H1 (cell line): Measurements from ENCODE around the gene MYPN. TPM values are rescaled to one million over a fixed set of nuclear protein-coding genes. Genes with fewer than 3 reads are reported as not detected.

Experiments
- CTCF ChIA-PET: fragments of 300-600 bp; sonication (Branson Sonifier 250); formaldehyde crosslinking; loops from one replicate; lab custom pipeline; 2021; ENCODE audit not compliant: partially characterized antibody; lab: Charles Lee
- POLR2A ChIA-PET: fragments of 300-600 bp; sonication (Branson Sonifier 250); formaldehyde crosslinking; loops from one replicate; lab custom pipeline; 2021; ENCODE audit warnings: inconsistent platforms; ENCODE audit not compliant: partially characterized antibody; lab: Charles Lee
- DNase-seq, 2 experiments: peaks; one replicate each; pipeline versions ENCODE4 v3.0.0 to v3.0.0-alpha.2; 2010 to 2022; ENCODE audit warnings: low spot score in 2 of 2, low read depth in 1 of 2, mixed read lengths in 1 of 2
- FAIRE-seq: peaks from 2 replicates; lab custom pipeline; 2011; peaks lifted over from hg19 to GRCh38; lab: Jason Lieb, UNC
- H2AFZ ChIP-seq: 2 replicates; pipeline ENCODE4 v1.8.1; 2012; ENCODE audit warnings: low read length, inconsistent platforms
- H2AK5ac ChIP-seq: 2 replicates; pipeline ENCODE4 v1.6.1; 2013; ENCODE audit warnings: low read depth, low read length
- H2BK120ac ChIP-seq: replicated peaks from 2 replicates; pipeline ENCODE3; 2013; ENCODE audit warnings: low read depth, low read length, inconsistent platforms
- H2BK12ac ChIP-seq: 2 replicates; pipeline ENCODE4 v1.6.1; 2013; ENCODE audit warnings: low read depth, low read length
- H2BK15ac ChIP-seq: 2 replicates; pipeline ENCODE4 v1.6.1; 2013; ENCODE audit warnings: low read length
- H2BK20ac ChIP-seq: 2 replicates; pipeline ENCODE4 v1.6.1; 2013; ENCODE audit warnings: low read length
- H2BK5ac ChIP-seq: 2 replicates; pipeline ENCODE4 v1.6.1; 2013; ENCODE audit warnings: low read depth, low read length
- H3K14ac ChIP-seq: 2 replicates; pipeline ENCODE4 v1.6.1; 2013; ENCODE audit warnings: inconsistent platforms; ENCODE audit not compliant: insufficient read length
- H3K18ac ChIP-seq: 2 replicates; pipeline ENCODE4 v1.6.1; 2013; ENCODE audit warnings: low read length; ENCODE audit errors: extremely low read depth
- H3K23ac ChIP-seq: 2 replicates; pipeline ENCODE4 v1.6.1; 2013; ENCODE audit warnings: inconsistent platforms; ENCODE audit not compliant: insufficient read length
- H3K23me2 ChIP-seq: 2 replicates; pipeline ENCODE4 v1.6.1; 2013; ENCODE audit warnings: low read depth, low read length
- H3K27ac ChIP-seq: 2 replicates; pipeline ENCODE4 v1.6.1; 2011; ENCODE audit warnings: low read depth, low read length, inconsistent platforms
- H3K27me3 ChIP-seq, 4 experiments: replicated peaks in 1 of 4; 1 replicate in 1 of 4; 2 replicates in 3 of 4; pipeline versions ENCODE4 v1.6.1 to v1.8.1; 2011 to 2013; ENCODE audit warnings: low read length in 3 of 4, mild to moderate bottlenecking in 3 of 4, inconsistent platforms in 2 of 4, mixed read lengths in 2 of 4, moderate library complexity in 1 of 4; ENCODE audit not compliant: control insufficient read depth in 3 of 4, insufficient read depth in 3 of 4; ENCODE audit errors: extremely low read depth in 1 of 4
- H3K36me3 ChIP-seq, 4 experiments: 2 replicates each; pipeline versions ENCODE4 v1.6.1 to v1.8.1; 2011 to 2013; ENCODE audit warnings: mild to moderate bottlenecking in 4 of 4, low read length in 3 of 4, moderate library complexity in 2 of 4, control low read depth in 1 of 4, inconsistent platforms in 1 of 4; ENCODE audit not compliant: insufficient read depth in 4 of 4, control insufficient read depth in 2 of 4
- H3K4ac ChIP-seq: replicated peaks from 2 replicates; pipeline ENCODE3; 2013; ENCODE audit warnings: low read length, low read depth, mixed read lengths, inconsistent platforms; ENCODE audit not compliant: insufficient read length
- H3K4me1 ChIP-seq, 4 experiments: replicated peaks in 1 of 4; 1 replicate in 1 of 4; 2 replicates in 3 of 4; pipeline versions ENCODE4 v1.6.1 to v1.8.1; 2011 to 2013; ENCODE audit warnings: low read length in 3 of 4, inconsistent platforms in 2 of 4, mixed read lengths in 1 of 4; ENCODE audit not compliant: insufficient read depth in 4 of 4, control insufficient read depth in 3 of 4
- H3K4me2 ChIP-seq, 2 experiments: 2 replicates each; pipeline versions ENCODE4 v1.6.1 to v1.8.1; 2011 to 2013; ENCODE audit warnings: low read depth in 2 of 2, low read length in 2 of 2, control low read depth in 1 of 2, inconsistent platforms in 1 of 2, mild to moderate bottlenecking in 1 of 2; ENCODE audit not compliant: insufficient read depth in 1 of 2
- H3K4me3 ChIP-seq, 4 experiments: fragments of 200-600, 300-600 bp in 1 of 4; sonication (generic), shearing (Covaris generic), sonication (Bioruptor Twin) in 1 of 4; 2 replicates each; pipeline versions ENCODE4 v1.5.1 to v1.8.1; 2011 to 2016; ENCODE audit warnings: low read length in 4 of 4, low read depth in 3 of 4, control low read depth in 2 of 4, inconsistent platforms in 2 of 4, mild to moderate bottlenecking in 2 of 4, mixed read lengths in 1 of 4, moderate library complexity in 1 of 4; ENCODE audit not compliant: insufficient read depth in 2 of 4; ENCODE audit errors: extremely low read depth in 1 of 4
- H3K56ac ChIP-seq: replicated peaks from 2 replicates; pipeline ENCODE3; 2013; ENCODE audit warnings: low read depth, mild to moderate bottlenecking, mixed read lengths, low read length, inconsistent platforms; ENCODE audit not compliant: insufficient read length
- H3K79me1 ChIP-seq: 2 replicates; pipeline ENCODE4 v1.6.1; 2013; ENCODE audit warnings: low read depth, low read length, control low read depth
- H3K79me2 ChIP-seq, 2 experiments: 2 replicates each; pipeline versions ENCODE4 v1.6.1 to v1.8.1; 2012 to 2013; ENCODE audit warnings: low read length in 2 of 2, mild to moderate bottlenecking in 2 of 2, inconsistent platforms in 1 of 2; ENCODE audit not compliant: insufficient read depth in 2 of 2, control insufficient read depth in 1 of 2
- H3K9ac ChIP-seq, 4 experiments: replicated peaks in 1 of 4; 1 replicate in 1 of 4; 2 replicates in 3 of 4; pipeline versions ENCODE4 v1.6.1 to v1.8.1; 2011 to 2013; ENCODE audit warnings: low read depth in 3 of 4, low read length in 3 of 4, control low read depth in 2 of 4, mild to moderate bottlenecking in 2 of 4, moderate library complexity in 2 of 4, inconsistent platforms in 1 of 4; ENCODE audit errors: extremely low read depth in 1 of 4
- H3K9me3 ChIP-seq, 2 experiments: 2 replicates each; pipeline versions ENCODE4 v1.6.1 to v1.8.1; 2012 to 2013; ENCODE audit warnings: mild to moderate bottlenecking in 2 of 2, moderate library complexity in 2 of 2, control low read depth in 1 of 2, inconsistent platforms in 1 of 2, low read depth in 1 of 2, low read length in 1 of 2, mixed read lengths in 1 of 2; ENCODE audit not compliant: insufficient read depth in 2 of 2
- H4K20me1 ChIP-seq, 2 experiments: replicated peaks in 1 of 2; 2 replicates each; pipeline versions ENCODE3 to v1.8.1; 2011 to 2013; ENCODE audit warnings: inconsistent platforms in 2 of 2, low read length in 2 of 2, mild to moderate bottlenecking in 1 of 2; ENCODE audit not compliant: insufficient read depth in 2 of 2, control insufficient read depth in 1 of 2
- H4K5ac ChIP-seq: 2 replicates; pipeline ENCODE4 v1.6.1; 2013; ENCODE audit warnings: low read length, low read depth, mixed read lengths, inconsistent platforms; ENCODE audit not compliant: insufficient read length
- H4K8ac ChIP-seq: 2 replicates; pipeline ENCODE4 v1.8.0; 2013; ENCODE audit warnings: mild to moderate bottlenecking, moderate library complexity, low read length, inconsistent platforms; ENCODE audit not compliant: insufficient read depth; ENCODE audit errors: extremely low read depth
- H4K91ac ChIP-seq: replicated peaks from 2 replicates; pipeline ENCODE3; 2013; ENCODE audit warnings: low read length, mixed read lengths, inconsistent platforms; ENCODE audit not compliant: insufficient read length
- BRCA1 ChIP-seq: IDR thresholded peaks from 2 replicates; pipeline ENCODE4 v1.6.1; 2012; ENCODE audit warnings: low read depth, low read length, improper control_type of control experiment
- KDM5A ChIP-seq: fragments of 200-600 bp; IDR thresholded peaks from 2 replicates; pipeline ENCODE4 v1.7.1; 2012; ENCODE audit warnings: mild to moderate bottlenecking, low read length, inconsistent platforms, mixed read lengths
- RAD21 ChIP-seq, 2 experiments: IDR thresholded peaks in 1 of 2; conservative IDR thresholded peaks in 1 of 2; 2 replicates each; pipeline ENCODE4 v1.6.1; 2011; ENCODE audit warnings: low read depth in 2 of 2, low read length in 2 of 2, improper control_type of control experiment in 1 of 2, inconsistent platforms in 1 of 2, mild to moderate bottlenecking in 1 of 2, moderate library complexity in 1 of 2
- YY1 ChIP-seq: IDR thresholded peaks from 2 replicates; pipeline ENCODE4 v1.6.1; 2011; ENCODE audit warnings: low read depth, mild to moderate bottlenecking, low read length
- WGBS, 2 experiments: shearing (Covaris generic) in 1 of 2; methylation state at CpG; one replicate each; pipeline versions ENCODE4 v1.1.6 to v1.1.7; 2013 to 2015; ENCODE audit warnings: low lambda C conversion rate in 2 of 2, mixed read lengths in 2 of 2, inconsistent platforms in 1 of 2, low coverage in 1 of 2, missing lambda C conversion rate in 1 of 2; ENCODE audit not compliant: insufficient replicate concordance in 2 of 2, insufficient coverage in 1 of 2, insufficient read length in 1 of 2; ENCODE audit errors: extremely low coverage in 1 of 2, missing lambda C conversion rate in 1 of 2; 5-methylcytosine and 5-hydroxymethylcytosine counted together
- polyA plus RNA-seq, 7 experiments: library from polyadenylated mRNA; depleted of rRNA in 3 of 7; stranded (reverse) in 5 of 7; unstranded in 2 of 7; fragments of >200 nt in 5 of 7; fragments of 200-250 nt in 2 of 7; gene quantifications; 1 replicate in 5 of 7; 2 replicates in 1 of 7; 4 replicates in 1 of 7; pipeline versions ENCODE4 v1.2.1 to v1.2.3, GENCODE V29; 2011 to 2013; ENCODE audit warnings: missing spikeins in 2 of 7, mixed read lengths in 2 of 7
- total RNA-seq: library from RNA; stranded (reverse); fragmentation: NEBNext Ultra II Directional; extraction: Animal tissue kit (Norgen Biotek cat#: 25700); gene quantifications from 2 replicates; pipeline ENCODE4 v1.2.1, GENCODE V29; 2021
- TF ChIP-seq, protein P1 (sequence below), 3 experiments: IDR thresholded peaks; 1 replicate in 2 of 3; 2 replicates in 1 of 3; pipeline versions ENCODE4 v1.5.1 to v1.6.1; 2011; ENCODE audit warnings: low read length in 3 of 3, mild to moderate bottlenecking in 3 of 3, inconsistent platforms in 2 of 3, low read depth in 1 of 3, moderate library complexity in 1 of 3; ENCODE audit not compliant: insufficient read depth in 1 of 3; ENCODE audit errors: control extremely low read depth in 1 of 3

The MYPN gene
- total and polyA plus RNA-seq, 2 of the 8 experiments (the other 6 are each of a cell fraction or from before 2014, with no cell fraction given) = not detected

DNA sequence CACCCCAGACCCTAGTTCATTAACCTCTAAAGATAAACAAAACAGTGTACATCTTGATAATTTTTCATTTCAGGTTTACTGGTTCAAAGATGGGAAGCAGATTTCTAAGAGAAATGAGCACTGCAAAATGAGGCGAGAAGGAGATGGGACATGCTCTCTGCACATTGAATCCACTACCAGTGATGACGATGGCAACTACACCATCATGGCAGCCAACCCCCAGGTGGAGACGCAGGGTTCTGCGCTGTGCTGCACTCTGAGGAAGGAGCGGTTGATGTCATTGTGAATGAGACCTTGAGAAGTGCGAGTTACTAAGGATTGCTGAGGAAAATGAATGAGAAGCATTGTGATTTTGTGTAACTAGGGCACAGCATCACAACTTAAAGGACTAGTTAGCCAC lies 85.0 kb downstream of the MYPN start:
- Histone ChIP-seq H2BK120ac (no peak overlapping the region), H3K4ac (no peak overlapping the region), H2AFZ (peak overlapping the region; percentile 58; the same call in 1 of the 2 replicates), H4K20me1 (no peaks in the 10 kb centered on the region), H2BK12ac (no peak overlapping the region), H3K79me2 (no peaks in the 10 kb centered on the region), H2AK5ac (no peak overlapping the region), H2BK15ac (no peak overlapping the region), H3K4me2 (no peak overlapping the region), H3K27me3 (no peaks in the 10 kb centered on the region), H3K4me3 (no peak overlapping the region), H3K14ac (no peak overlapping the region), H3K56ac (no peak overlapping the region), H3K79me1 (no peaks in the 10 kb centered on the region), H3K23ac (no peak overlapping the region), H3K18ac (no peak overlapping the region), H3K27ac (no peak overlapping the region), H4K8ac (no peak overlapping the region), H2BK20ac (no peak overlapping the region), H3K9me3 (no peaks in the 10 kb centered on the region), H3K23me2 (no peaks in the 10 kb centered on the region), H4K5ac (no peak overlapping the region), H4K91ac (no peak overlapping the region), H2BK5ac (no peak overlapping the region), H3K9ac (no peak overlapping the region), H3K4me1 (no peaks in the 10 kb centered on the region), H3K36me3 (no peaks in the 10 kb centered on the region)
- ChIA-PET POLR2A (no interaction called here), CTCF (interaction anchor here (1.0 to 1.5 kb wide), 2 partner anchors 16 to 19 kb away, joined by 3 read pairs; no protein-coding TSS in a partner anchor)
- FAIRE-seq (no peak), DNase-seq (no peak)
- TF ChIP-seq RAD21 (IDR thresholded peaks at IDR 0.05 in 1 of 2, conservative IDR thresholded peaks at IDR 0.05 in 1 of 2; ENCODE audit: low read depth in 2 of 2, low read length in 2 of 2) (peak in 1 of 2 experiments; percentile 25; a peak in 1 of 4 replicates), YY1 (peak; percentile 64; the same call in 1 of the 2 replicates), KDM5A (no peak), BRCA1 (no peak)
- TF ChIP-seq, protein P1, sequence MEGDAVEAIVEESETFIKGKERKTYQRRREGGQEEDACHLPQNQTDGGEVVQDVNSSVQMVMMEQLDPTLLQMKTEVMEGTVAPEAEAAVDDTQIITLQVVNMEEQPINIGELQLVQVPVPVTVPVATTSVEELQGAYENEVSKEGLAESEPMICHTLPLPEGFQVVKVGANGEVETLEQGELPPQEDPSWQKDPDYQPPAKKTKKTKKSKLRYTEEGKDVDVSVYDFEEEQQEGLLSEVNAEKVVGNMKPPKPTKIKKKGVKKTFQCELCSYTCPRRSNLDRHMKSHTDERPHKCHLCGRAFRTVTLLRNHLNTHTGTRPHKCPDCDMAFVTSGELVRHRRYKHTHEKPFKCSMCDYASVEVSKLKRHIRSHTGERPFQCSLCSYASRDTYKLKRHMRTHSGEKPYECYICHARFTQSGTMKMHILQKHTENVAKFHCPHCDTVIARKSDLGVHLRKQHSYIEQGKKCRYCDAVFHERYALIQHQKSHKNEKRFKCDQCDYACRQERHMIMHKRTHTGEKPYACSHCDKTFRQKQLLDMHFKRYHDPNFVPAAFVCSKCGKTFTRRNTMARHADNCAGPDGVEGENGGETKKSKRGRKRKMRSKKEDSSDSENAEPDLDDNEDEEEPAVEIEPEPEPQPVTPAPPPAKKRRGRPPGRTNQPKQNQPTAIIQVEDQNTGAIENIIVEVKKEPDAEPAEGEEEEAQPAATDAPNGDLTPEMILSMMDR (IDR thresholded peaks at IDR 0.05; ENCODE audit: control extremely low read depth in 1 of 3, insufficient read depth in 1 of 3, low read depth in 1 of 3, low read length in 3 of 3) = peak in 2 of 3 experiments; percentile 24 to 25; a peak in 2 of 4 replicates
- WGBS, 2 experiments = 78% methylated on average over 6 of the region's 6 CpGs; no CpG with 5 or more reads in 1 of the 2 experiments
